Measurements from ENCODE around the gene KRTAP29-1. TPM values are rescaled to one million over a fixed set of nuclear protein-coding genes. Genes with fewer than 3 reads are reported as not detected.

The KRTAP29-1 gene
- polyA plus RNA-seq, 2 of the 4 experiments (the other 2 are of a cell fraction), result not detected

DNA sequence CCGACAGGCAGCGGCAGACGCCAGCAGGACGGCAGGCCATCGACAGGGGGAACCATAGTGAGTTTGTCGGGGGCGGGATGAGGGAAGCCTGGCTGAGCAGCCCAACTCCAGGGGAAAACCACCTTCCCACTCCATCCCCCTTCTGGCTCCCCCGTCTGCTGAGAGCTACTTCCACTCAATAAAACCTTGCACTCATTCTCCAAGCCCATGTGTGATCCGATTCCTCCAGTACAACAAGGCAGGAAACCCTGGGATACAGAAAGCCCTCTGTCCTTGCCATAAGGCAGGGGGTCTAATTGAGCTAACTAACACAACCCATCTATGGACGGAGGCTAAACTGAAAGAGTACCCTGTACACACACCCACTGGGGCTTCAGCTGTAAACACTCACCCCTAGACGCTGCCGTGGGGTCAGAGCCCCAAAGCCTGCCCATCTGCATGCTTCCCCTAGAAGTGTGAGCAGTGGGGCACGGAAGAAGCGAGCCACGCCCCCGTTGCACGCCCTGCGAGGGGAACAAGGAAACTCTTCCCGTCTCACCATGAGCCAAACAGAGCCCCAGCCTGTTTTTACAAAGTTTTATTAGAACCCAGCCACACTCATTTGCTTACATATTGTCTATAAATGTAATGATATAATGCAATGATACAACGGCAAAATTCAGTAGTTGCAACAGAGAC lies 4.1 kb downstream of the KRTAP29-1 start:
- no peak for FAIRE-seq
- TF ChIP-seq ZFP36 (IDR thresholded peaks at IDR 0.05; ENCODE audit: borderline replicate concordance, partially characterized antibody), result no peak
- TF ChIP-seq MYC (IDR thresholded peaks at IDR 0.05; ENCODE audit: borderline replicate concordance, low read length), result no peak
- TF ChIP-seq, protein P1, sequence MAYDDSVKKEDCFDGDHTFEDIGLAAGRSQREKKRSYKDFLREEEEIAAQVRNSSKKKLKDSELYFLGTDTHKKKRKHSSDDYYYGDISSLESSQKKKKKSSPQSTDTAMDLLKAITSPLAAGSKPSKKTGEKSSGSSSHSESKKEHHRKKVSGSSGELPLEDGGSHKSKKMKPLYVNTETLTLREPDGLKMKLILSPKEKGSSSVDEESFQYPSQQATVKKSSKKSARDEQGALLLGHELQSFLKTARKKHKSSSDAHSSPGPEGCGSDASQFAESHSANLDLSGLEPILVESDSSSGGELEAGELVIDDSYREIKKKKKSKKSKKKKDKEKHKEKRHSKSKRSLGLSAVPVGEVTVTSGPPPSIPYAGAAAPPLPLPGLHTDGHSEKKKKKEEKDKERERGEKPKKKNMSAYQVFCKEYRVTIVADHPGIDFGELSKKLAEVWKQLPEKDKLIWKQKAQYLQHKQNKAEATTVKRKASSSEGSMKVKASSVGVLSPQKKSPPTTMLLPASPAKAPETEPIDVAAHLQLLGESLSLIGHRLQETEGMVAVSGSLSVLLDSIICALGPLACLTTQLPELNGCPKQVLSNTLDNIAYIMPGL (CRISPR knock-in tag; IDR thresholded peaks at IDR 0.05; ENCODE audit: borderline replicate concordance), result no peak
- no peak for TF ChIP-seq CHD4 (IDR thresholded peaks at IDR 0.05; ENCODE audit: borderline replicate concordance)
- no peak for TF ChIP-seq HOXB5 (CRISPR knock-in tag; IDR thresholded peaks at IDR 0.05)
- no peak for TF ChIP-seq EP300 (IDR thresholded peaks at IDR 0.05)
- no peak for TF ChIP-seq RAD21 (conservative IDR thresholded peaks at IDR 0.05 in 1 of 2, IDR thresholded peaks at IDR 0.05 in 1 of 2)
- TF ChIP-seq, protein P2, sequence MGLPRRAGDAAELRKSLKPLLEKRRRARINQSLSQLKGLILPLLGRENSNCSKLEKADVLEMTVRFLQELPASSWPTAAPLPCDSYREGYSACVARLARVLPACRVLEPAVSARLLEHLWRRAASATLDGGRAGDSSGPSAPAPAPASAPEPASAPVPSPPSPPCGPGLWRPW (IDR thresholded peaks at IDR 0.05), result no peak
- TF ChIP-seq, protein P3, sequence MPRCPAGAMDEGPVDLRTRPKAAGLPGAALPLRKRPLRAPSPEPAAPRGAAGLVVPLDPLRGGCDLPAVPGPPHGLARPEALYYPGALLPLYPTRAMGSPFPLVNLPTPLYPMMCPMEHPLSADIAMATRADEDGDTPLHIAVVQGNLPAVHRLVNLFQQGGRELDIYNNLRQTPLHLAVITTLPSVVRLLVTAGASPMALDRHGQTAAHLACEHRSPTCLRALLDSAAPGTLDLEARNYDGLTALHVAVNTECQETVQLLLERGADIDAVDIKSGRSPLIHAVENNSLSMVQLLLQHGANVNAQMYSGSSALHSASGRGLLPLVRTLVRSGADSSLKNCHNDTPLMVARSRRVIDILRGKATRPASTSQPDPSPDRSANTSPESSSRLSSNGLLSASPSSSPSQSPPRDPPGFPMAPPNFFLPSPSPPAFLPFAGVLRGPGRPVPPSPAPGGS (IDR thresholded peaks at IDR 0.05), result no peak
- no peak for TF ChIP-seq JUNB (IDR thresholded peaks at IDR 0.05)
- TF ChIP-seq ZSCAN20 (CRISPR knock-in tag; IDR thresholded peaks at IDR 0.05), result no peak
- no peak for TF ChIP-seq EHMT2 (IDR thresholded peaks at IDR 0.05; ENCODE audit: low read depth)
- TF ChIP-seq GATA3 (IDR thresholded peaks at IDR 0.05; ENCODE audit: borderline replicate concordance), result no peak
- TF ChIP-seq MAZ (IDR thresholded peaks at IDR 0.05; ENCODE audit: borderline replicate concordance, low read depth, low read length), result no peak
- TF ChIP-seq FOSL2 (IDR thresholded peaks at IDR 0.05), result no peak
- TF ChIP-seq FOSL2 (CRISPR knock-in tag; IDR thresholded peaks at IDR 0.05), result no peak
- TF ChIP-seq POLR2A (IDR thresholded peaks at IDR 0.05; ENCODE audit: low read length), result no peak
- no peak for TF ChIP-seq KDM1A (IDR thresholded peaks at IDR 0.05; ENCODE audit: low read depth)
- no peak for TF ChIP-seq MAFK (IDR thresholded peaks at IDR 0.05; ENCODE audit: partially characterized antibody)
- no peak for TF ChIP-seq BHLHE40 (IDR thresholded peaks at IDR 0.05; ENCODE audit: low read depth, low read length)
- ATAC-seq, result no peak

DNA sequence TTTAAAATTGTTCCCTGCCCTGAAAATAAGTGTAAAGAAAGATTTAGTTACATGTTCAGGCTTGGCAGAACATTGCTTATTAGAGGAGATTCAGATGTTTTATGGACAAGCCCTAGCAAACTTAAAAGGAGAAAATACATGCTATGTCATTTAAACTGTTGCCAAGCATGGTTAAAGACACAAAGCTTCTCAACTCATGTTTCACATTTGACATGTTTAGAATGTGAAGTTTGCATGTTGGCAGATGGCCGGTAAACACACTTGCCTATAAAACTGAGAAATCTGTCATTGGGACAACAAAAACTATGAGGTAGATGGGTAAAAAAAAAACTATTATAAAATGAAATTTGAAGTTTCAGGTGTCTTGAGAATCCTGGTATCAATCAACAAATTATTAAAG lies 5.8 kb downstream of the KRTAP29-1 start:
- Histone ChIP-seq H3K27ac (no peak overlapping the region), H3K4me1 (no peaks in the 10 kb centered on the region), H3K4me2 (no peak overlapping the region), H3K9me3 (no peaks in the 10 kb centered on the region), H3K4me3 (no peak overlapping the region)
- ChIA-PET POLR2A (no interaction called here), CTCF (no interaction called here)
- DNase-seq (ENCODE audit: low read depth in 1 of 2, low spot score in 1 of 2) (no peak), ATAC-seq (no peak), FAIRE-seq (no peak)
- WGBS (ENCODE audit: missing lambda C conversion rate), result 96% methylated on average over 1 of the region's 1 CpG
- no peak for TF ChIP-seq RNF2 (IDR thresholded peaks at IDR 0.05; ENCODE audit: borderline replicate concordance, low read depth)
- TF ChIP-seq TP53 (CRISPR knock-in tag; IDR thresholded peaks at IDR 0.05), result no peak
- TF ChIP-seq, protein P4, sequence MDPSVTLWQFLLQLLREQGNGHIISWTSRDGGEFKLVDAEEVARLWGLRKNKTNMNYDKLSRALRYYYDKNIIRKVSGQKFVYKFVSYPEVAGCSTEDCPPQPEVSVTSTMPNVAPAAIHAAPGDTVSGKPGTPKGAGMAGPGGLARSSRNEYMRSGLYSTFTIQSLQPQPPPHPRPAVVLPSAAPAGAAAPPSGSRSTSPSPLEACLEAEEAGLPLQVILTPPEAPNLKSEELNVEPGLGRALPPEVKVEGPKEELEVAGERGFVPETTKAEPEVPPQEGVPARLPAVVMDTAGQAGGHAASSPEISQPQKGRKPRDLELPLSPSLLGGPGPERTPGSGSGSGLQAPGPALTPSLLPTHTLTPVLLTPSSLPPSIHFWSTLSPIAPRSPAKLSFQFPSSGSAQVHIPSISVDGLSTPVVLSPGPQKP (IDR thresholded peaks at IDR 0.05; ENCODE audit: low read depth, low read length), result no peak
- no peak for TF ChIP-seq EP300 (IDR thresholded peaks at IDR 0.05)
- no peak for TF ChIP-seq TFCP2L1 (CRISPR knock-in tag; IDR thresholded peaks at IDR 0.05)
- no peak for TF ChIP-seq CBX8 (IDR thresholded peaks at IDR 0.05)
- no peak for TF ChIP-seq KDM1A (IDR thresholded peaks at IDR 0.05; ENCODE audit: low read depth)
- TF ChIP-seq HOXB13 (CRISPR knock-in tag; IDR thresholded peaks at IDR 0.05; ENCODE audit: low read depth), result no peak
- TF ChIP-seq POLR2AphosphoS2 (conservative IDR thresholded peaks at IDR 0.05; ENCODE audit: low read length), result no peak
- TF ChIP-seq NR3C1 (IDR thresholded peaks at IDR 0.05), result no peak
- TF ChIP-seq HOXB5 (CRISPR knock-in tag; IDR thresholded peaks at IDR 0.05), result no peak
- no peak for TF ChIP-seq HEYL (CRISPR knock-in tag; IDR thresholded peaks at IDR 0.05)
- TF ChIP-seq, protein P2 (IDR thresholded peaks at IDR 0.05), result no peak
- TF ChIP-seq POLR2A (IDR thresholded peaks at IDR 0.05; ENCODE audit: low read length), result no peak
- no peak for TF ChIP-seq CBX2 (IDR thresholded peaks at IDR 0.05; ENCODE audit: borderline replicate concordance, low read depth)
- no peak for TF ChIP-seq ESRRA (IDR thresholded peaks at IDR 0.05; ENCODE audit: borderline replicate concordance, low read length)
- no peak for TF ChIP-seq KDM5A (IDR thresholded peaks at IDR 0.05)
- TF ChIP-seq, protein P3 (IDR thresholded peaks at IDR 0.05), result no peak
- TF ChIP-seq ZNF302 (CRISPR knock-in tag; IDR thresholded peaks at IDR 0.05), result no peak

More for the DNA sequence above, 4.1 kb downstream of the KRTAP29-1 start:
- no peaks in the 10 kb centered on the region for H3K9me3 ChIP-seq
- CTCF ChIA-PET, result interaction anchor here (0.7 kb wide), 1 partner anchor 18 kb away, joined by 3 read pairs; no protein-coding TSS in a partner anchor
- H3K27ac ChIP-seq, result no peak overlapping the region
- no peak overlapping the region for H3K4me2 ChIP-seq
- H3K4me3 ChIP-seq, result no peak overlapping the region
- no peak for DNase-seq (ENCODE audit: low read depth in 1 of 2, low spot score in 1 of 2)
- H3K4me1 ChIP-seq, result no peaks in the 10 kb centered on the region
- 76% methylated on average over 20 of the region's 20 CpGs for WGBS (ENCODE audit: missing lambda C conversion rate)
- POLR2A ChIA-PET, result no interaction called here

Measured in A549 (cell line).